ENCODE measurements around the gene DNAAF9.
"Not testable (repeated sequence)": the region's sequence is repeated elsewhere in the genome, so short reads cannot be mapped to it uniquely, and the experiment has no call there.

The DNAAF9 gene

DNA sequence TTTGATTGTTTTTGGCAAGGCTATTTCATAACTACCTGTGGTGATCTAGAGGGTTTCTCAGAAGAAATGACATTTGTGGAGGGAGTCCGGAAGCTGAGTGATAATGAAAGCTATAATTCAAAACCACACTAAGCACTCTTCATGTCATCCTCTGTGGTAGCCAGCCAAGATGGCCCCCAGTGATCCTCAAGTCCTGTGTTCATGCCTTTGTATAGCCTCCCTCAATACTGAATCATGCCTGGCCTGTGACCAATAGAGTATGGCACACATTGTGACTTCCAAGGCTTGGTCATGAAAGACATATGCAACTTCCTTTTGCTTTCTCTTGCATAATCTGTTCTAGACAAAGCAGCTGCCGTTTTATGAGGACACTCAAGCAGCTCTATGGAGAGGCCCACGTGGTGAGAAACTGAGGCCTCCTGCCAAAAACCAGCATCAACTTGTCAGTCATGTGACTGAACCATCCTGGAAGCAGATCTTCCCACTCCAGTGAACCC, 12.8 kb upstream of the DNAAF9 start:
- Histone ChIP-seq H3K27me3 (ENCODE audit: insufficient read depth, low read depth, severe bottlenecking) (no peaks in the 10 kb centered on the region), H3K4me3 (ENCODE audit: low read depth, low read length) (no peak overlapping the region), H3K9me3 (ENCODE audit: severe bottlenecking) (no peaks in the 10 kb centered on the region), H3K27ac (no peak overlapping the region), H3K36me3 (no peaks in the 10 kb centered on the region)
- TF ChIP-seq, protein P1, sequence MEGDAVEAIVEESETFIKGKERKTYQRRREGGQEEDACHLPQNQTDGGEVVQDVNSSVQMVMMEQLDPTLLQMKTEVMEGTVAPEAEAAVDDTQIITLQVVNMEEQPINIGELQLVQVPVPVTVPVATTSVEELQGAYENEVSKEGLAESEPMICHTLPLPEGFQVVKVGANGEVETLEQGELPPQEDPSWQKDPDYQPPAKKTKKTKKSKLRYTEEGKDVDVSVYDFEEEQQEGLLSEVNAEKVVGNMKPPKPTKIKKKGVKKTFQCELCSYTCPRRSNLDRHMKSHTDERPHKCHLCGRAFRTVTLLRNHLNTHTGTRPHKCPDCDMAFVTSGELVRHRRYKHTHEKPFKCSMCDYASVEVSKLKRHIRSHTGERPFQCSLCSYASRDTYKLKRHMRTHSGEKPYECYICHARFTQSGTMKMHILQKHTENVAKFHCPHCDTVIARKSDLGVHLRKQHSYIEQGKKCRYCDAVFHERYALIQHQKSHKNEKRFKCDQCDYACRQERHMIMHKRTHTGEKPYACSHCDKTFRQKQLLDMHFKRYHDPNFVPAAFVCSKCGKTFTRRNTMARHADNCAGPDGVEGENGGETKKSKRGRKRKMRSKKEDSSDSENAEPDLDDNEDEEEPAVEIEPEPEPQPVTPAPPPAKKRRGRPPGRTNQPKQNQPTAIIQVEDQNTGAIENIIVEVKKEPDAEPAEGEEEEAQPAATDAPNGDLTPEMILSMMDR (IDR thresholded peaks at IDR 0.05; ENCODE audit: low read depth, low read length), result no peak
- DNase-seq, result no peak

DNA sequence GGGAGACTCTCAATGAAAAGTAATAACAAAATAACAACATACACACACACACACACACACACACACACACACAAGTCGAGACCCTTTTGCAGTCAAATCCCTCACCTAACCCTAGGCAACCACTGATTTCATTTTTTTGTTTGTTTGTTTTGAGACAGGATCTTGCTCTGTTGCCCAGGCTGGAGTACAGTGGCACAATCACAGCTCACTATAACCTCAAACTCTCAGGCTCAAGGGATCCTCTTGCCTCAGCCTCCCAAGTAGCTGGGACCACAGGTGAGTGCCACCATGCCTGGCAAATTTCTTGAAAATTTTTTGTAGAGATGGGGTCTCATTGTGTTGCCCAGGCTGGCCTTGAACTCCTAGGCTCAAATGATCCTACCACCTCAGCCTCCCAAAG, 10.7 kb upstream of the DNAAF9 start:
- not testable (repeated sequence) for H3K27ac ChIP-seq; H3K9me3 ChIP-seq (ENCODE audit: severe bottlenecking); H3K4me3 ChIP-seq (ENCODE audit: low read depth, low read length); H3K27me3 ChIP-seq (ENCODE audit: insufficient read depth, low read depth, severe bottlenecking); H3K36me3 ChIP-seq; DNase-seq

DNA sequence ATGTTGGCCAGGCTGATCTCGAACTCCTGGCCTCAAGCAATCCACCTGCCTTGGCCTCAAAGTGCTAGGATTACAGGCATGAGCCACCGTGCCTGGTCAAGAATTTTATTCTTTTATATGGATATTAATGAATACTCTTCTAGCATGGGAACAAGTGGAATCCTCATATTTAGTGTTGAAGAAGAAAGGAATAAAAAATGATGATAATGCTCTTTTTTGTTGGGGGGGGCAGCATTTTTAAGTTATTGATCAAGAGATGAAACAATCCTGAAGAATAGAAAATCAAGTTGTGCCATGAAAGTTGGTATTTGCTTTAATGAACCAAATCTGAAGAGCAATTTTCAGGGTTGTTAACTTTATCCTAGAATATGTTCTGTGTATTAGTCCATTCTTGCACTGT, 6.7 kb upstream of the DNAAF9 start:
- Histone ChIP-seq H3K4me3 (ENCODE audit: low read depth, low read length) (no peak overlapping the region), H3K9me3 (ENCODE audit: severe bottlenecking) (peaks cover 3% of the 10 kb centered on the region), H3K27me3 (ENCODE audit: insufficient read depth, low read depth, severe bottlenecking) (no peaks in the 10 kb centered on the region), H3K27ac (no peak overlapping the region), H3K36me3 (no peaks in the 10 kb centered on the region)
- no peak for DNase-seq
- TF ChIP-seq, protein P1 (IDR thresholded peaks at IDR 0.05; ENCODE audit: low read depth, low read length), result no peak

DNA sequence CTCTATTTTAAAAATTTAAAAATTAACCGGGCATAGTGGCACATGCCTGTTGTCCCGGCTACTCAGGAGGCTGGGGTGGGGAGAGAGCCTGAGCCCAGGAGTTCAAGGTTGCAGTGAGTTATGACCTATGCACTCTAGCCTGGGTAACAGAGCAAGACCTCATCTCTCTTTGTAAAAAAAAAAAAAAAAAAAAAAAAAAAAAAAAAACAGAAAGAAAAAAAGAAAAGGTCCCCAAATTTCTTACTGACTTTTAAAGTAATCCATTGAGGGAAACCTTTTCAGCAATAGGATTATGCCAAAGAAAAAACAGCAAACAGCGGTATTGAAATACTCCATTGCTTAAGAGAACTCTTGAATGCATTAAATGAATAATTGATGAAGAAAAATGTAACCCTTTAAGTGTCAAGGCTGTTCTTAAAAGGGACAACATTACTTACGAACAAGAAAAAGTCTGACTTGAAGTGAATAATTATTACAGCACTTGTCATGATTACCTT, 6.0 kb upstream of the DNAAF9 start:
- Histone ChIP-seq H3K36me3 (no peaks in the 10 kb centered on the region), H3K27me3 (ENCODE audit: insufficient read depth, low read depth, severe bottlenecking) (no peaks in the 10 kb centered on the region), H3K4me3 (ENCODE audit: low read depth, low read length) (no peak overlapping the region), H3K27ac (no peak overlapping the region), H3K9me3 (ENCODE audit: severe bottlenecking) (peaks cover 3% of the 10 kb centered on the region)
- no peak for DNase-seq
- TF ChIP-seq, protein P1 (IDR thresholded peaks at IDR 0.05; ENCODE audit: low read depth, low read length), result no peak

DNA sequence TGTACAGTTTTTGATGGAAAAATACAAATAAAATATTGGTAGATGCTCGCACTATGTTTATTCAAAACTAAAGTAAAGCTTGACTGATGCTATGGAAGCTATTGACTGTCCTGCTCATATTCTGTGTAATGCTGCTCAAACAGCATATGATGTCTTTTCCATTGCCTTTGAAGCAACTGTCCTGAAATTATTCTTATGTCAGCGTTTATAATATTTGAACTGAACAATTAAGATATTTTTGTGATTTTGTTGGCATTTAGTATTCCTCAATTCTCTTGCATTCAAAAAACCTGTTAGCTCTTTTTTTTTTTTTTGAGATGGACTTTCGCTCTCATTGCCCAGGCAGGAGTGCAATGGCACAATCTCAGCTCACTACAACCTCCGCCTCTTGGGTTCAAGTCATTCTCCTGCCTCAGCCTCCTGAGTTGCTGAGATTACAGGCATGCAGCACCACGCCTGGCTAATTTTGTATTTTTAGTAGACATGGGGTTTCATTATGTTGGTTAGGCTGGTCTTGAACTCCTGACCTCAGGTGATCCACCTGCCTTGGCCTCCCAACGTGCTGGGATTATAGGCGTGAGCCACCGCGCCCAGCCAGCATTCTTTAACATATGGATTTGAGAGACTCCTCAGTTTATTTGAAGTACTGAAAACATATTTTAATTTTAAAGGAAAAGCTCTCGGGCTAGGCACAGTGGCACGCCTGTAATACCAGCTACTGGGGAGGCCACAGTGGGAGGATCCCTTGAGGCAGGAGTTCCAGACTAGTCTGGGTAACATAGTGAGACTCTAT, 5.3 kb upstream of the DNAAF9 start:
- TF ChIP-seq, protein P1 (IDR thresholded peaks at IDR 0.05; ENCODE audit: low read depth, low read length), result no peak
- H3K27ac ChIP-seq, result no peak overlapping the region
- no peak for DNase-seq

DNA sequence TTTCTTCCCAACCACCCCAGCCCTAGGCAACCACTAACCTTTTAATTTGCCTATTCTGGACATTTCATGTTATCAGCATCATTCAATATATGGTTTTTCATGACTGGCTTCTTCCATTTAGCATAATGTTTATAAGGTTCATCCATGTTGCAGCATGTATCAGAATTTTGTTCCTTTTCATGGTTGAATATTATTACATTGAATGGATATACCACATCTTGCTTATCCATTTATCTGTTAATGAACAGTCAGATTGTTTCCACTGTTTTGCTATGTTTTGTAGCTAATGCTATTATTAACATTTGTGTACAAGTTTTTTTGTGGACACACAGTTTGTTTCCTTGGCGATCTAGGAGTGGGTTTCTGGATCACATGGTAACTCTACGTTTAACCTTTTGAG, 3.0 kb upstream of the DNAAF9 start:
- TF ChIP-seq, protein P1 (IDR thresholded peaks at IDR 0.05; ENCODE audit: low read depth, low read length), result no peak
- no peak for DNase-seq
- peaks cover 3% of the 10 kb centered on the region for H3K9me3 ChIP-seq (ENCODE audit: severe bottlenecking)

More for the DNA sequence above, 5.3 kb upstream of the DNAAF9 start:
- Histone ChIP-seq H3K27me3 (ENCODE audit: insufficient read depth, low read depth, severe bottlenecking) (no peaks in the 10 kb centered on the region), H3K4me3 (ENCODE audit: low read depth, low read length) (no peak overlapping the region), H3K9me3 (ENCODE audit: severe bottlenecking) (peaks cover 3% of the 10 kb centered on the region), H3K36me3 (no peaks in the 10 kb centered on the region)

More for the DNA sequence above, 3.0 kb upstream of the DNAAF9 start:
- H3K27me3 ChIP-seq (ENCODE audit: insufficient read depth, low read depth, severe bottlenecking), result no peaks in the 10 kb centered on the region
- H3K36me3 ChIP-seq, result no peaks in the 10 kb centered on the region
- no peak overlapping the region for H3K27ac ChIP-seq
- no peak overlapping the region for H3K4me3 ChIP-seq (ENCODE audit: low read depth, low read length)
